HG03095 (cell line): ENCODE data around the gene FBXO44.

Experiments used
- ATAC-seq: cut with Tn5 transposase; IDR thresholded peaks from one replicate; pipeline ENCODE4 v1.9.1; 2021; ENCODE audit warnings: moderate library complexity; ENCODE audit not compliant: unreplicated experiment

FBXO44 gene

DNA sequence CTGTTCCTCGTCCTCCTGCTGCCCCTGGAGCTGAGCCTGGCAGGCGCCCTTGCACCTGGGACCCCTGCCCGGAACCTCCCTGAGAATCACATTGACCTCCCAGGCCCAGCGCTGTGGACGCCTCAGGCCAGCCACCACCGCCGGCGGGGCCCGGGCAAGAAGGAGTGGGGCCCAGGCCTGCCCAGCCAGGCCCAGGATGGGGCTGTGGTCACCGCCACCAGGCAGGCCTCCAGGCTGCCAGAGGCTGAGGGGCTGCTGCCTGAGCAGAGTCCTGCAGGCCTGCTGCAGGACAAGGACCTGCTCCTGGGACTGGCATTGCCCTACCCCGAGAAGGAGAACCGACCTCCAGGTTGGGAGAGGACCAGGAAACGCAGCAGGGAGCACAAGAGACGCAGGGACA lies 51.6 kb downstream of the FBXO44 start:
- ATAC-seq: no peak

GRCh38 chr1:11707621-11708276 lies 53.1 kb downstream of the FBXO44 start:
- ATAC-seq: no peak

DNA sequence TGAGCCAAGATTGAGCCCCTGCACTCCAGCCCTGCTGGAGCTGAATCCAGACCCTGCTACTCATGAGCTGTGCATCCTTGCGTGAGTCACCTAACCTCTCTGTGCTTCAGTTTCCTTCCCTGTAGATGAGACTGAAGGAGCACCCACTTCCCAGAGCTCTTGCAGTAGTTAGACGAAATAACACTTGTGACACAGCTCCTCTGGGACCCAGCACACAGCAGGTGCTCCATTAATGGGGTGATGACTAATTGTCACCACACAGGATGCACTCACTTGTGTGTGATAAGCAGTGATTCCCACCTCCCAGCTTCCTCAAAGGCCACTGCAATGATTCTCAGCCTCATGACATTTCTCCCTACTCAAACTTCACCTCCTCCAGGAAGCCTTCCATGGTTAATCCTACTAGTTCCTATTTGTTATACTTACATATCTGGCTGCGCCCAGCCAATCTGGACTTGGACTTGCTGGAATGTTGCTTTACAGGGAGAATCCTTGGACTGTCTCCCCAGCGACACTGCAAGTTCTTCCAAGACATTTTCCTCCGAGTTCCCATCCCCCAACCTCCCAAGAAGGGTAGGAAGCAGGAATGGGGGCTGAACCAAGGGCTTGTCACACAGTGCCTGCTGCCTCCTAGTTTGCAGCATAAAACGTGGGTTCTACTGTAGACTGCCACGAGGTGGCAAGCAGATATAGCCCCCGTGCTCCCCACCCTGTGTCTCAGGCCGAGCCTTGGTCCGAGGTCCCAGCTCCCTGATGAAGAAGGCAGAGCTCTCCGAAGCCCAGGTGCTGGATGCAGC lies 54.1 kb downstream of the FBXO44 start:
- ATAC-seq: no peak

DNA sequence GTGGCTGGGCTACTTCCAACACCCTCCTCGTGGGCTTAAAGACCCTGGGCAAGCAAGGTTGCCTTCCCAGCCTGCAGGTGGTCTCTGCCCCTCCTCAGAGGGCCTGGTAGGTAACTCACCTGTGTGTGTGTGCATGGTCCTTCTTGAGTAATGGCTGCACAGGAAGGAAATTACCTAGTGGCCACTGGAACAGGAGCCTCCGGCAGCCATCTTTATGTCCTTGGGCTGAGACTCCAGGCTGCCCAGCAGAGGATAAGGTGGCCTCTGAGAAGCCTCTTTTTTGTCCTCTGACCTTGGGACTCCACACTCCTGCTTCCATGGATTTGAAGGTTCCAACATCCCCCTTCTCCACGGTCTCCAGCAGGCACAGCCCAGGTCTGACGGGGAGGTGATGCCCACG lies 56.8 kb downstream of the FBXO44 start:
- ATAC-seq: no peak

DNA sequence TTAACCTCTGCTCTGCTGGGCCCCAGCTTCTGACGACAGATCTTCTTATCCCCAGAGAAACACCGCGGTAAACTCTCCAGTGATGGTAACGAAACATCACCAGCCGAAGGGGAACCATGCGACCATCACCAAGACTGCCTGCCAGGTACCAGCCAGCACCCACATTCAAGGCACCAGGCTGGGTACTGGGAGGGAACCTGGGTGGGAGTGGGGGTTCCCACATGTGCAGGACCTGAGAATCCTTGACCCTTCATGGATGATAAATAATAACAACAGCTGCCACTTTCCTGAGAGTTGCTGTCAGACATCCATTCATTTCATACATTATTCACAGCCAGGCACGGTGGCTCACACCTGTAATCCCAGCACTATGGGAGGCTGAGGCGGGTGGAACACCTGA lies 57.6 kb downstream of the FBXO44 start:
- no peak for ATAC-seq
